RWPE2 (cell line): Measurements from ENCODE around the gene HNRNPA3.

Source experiments
- ATAC-seq: fragments of 200-7000 bp; cut with Tn5 transposase; 3 replicates; pipeline ENCODE4 v1.9.1; 2021; ENCODE audit warnings: low read depth
- DNase-seq: peaks from one replicate; pipeline ENCODE4 v3.0.0-alpha.2; 2020; ENCODE audit warnings: low spot score
- H3K27ac ChIP-seq: fragments of 450-650 bp; 2 replicates; pipeline ENCODE4 v1.5.1; 2017; ENCODE audit warnings: mild to moderate bottlenecking; ENCODE audit not compliant: poor library complexity, severe bottlenecking
- H3K27me3 ChIP-seq: fragments of 250-450 bp; sonication (Bioruptor Pico); 2 replicates; pipeline ENCODE4 v1.5.1; 2021; ENCODE audit warnings: mild to moderate bottlenecking, moderate library complexity; ENCODE audit not compliant: insufficient read depth, poor library complexity, severe bottlenecking
- H3K36me3 ChIP-seq: fragments of 250-450 bp; sonication (Bioruptor Pico); 2 replicates; pipeline ENCODE4 v1.5.1; 2020; ENCODE audit warnings: low read depth, mild to moderate bottlenecking, moderate library complexity
- H3K4me1 ChIP-seq: fragments of 250-450 bp; sonication (Bioruptor Pico); 2 replicates; pipeline ENCODE4 v1.5.1; 2021; ENCODE audit warnings: mild to moderate bottlenecking, moderate library complexity; ENCODE audit not compliant: insufficient read depth, poor library complexity, severe bottlenecking
- H3K4me3 ChIP-seq: fragments of 250-450 bp; sonication (Bioruptor Pico); 2 replicates; pipeline ENCODE4 v1.5.1; 2021; ENCODE audit warnings: mild to moderate bottlenecking, moderate library complexity; ENCODE audit not compliant: severe bottlenecking
- H3K9me3 ChIP-seq: fragments of 250-450 bp; sonication (Bioruptor Pico); 2 replicates; pipeline ENCODE4 v1.5.1; 2021; ENCODE audit warnings: mild to moderate bottlenecking, moderate library complexity; ENCODE audit not compliant: severe bottlenecking
- TF ChIP-seq, protein P1 (sequence below): fragments of 450-650 bp; IDR thresholded peaks from one replicate; pipeline ENCODE4 v1.5.1; 2017; ENCODE audit warnings: mild to moderate bottlenecking, moderate library complexity; ENCODE audit not compliant: poor library complexity, severe bottlenecking

Gene HNRNPA3

DNA sequence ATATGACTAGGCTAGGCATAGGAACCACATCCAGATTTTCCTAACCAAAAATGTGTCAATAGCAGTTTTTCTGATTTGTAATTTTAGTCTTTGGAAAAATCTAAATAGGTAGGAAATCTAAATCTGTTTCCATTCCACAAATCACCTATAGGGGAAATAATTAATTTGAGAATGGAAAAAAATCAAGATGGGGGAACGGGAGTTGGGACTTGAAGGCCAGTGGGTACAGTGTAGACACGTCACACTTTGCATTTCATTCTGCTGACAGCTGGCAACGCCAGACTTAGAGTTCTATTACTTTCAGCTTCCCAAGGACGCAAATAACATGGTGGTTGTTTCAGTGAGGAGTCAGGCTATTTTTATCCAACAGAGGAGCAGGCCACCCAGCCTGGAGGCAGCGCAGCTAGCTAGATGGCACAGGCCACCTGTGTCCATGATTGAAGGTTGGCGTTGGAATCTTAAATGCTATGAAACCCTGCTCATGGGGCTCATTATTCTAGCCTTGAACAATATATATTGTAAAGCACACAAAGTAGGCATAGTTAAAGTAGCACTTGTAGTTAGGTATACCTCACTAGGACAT, 23.4 kb downstream of the HNRNPA3 start:
- Histone ChIP-seq H3K36me3 (peaks cover 86% of the 10 kb centered on the region), H3K4me1 (peaks cover 22% of the 10 kb centered on the region)
- ATAC-seq: no peak

DNA sequence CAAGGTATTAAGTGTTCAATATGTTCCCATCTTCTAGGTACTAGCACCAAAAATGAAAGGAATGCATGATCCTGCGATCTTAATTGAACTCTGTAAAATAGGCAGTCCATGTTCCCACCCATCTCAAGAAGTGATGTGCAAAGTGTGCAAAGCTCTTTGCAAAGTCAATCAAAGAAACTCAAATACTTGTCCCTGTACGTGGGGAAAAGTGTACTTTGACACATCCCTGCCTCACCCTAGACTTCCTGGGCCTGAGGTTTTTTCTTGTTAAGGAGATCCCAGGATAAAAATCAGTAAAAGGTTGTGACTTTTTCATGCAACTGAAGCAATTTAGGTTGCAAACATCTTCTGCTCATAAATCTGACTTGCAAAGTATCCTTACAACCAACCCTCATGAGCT, 25.3 kb downstream of the HNRNPA3 start:
- H3K9me3 ChIP-seq: no peaks in the 10 kb centered on the region
- TF ChIP-seq, protein P1, sequence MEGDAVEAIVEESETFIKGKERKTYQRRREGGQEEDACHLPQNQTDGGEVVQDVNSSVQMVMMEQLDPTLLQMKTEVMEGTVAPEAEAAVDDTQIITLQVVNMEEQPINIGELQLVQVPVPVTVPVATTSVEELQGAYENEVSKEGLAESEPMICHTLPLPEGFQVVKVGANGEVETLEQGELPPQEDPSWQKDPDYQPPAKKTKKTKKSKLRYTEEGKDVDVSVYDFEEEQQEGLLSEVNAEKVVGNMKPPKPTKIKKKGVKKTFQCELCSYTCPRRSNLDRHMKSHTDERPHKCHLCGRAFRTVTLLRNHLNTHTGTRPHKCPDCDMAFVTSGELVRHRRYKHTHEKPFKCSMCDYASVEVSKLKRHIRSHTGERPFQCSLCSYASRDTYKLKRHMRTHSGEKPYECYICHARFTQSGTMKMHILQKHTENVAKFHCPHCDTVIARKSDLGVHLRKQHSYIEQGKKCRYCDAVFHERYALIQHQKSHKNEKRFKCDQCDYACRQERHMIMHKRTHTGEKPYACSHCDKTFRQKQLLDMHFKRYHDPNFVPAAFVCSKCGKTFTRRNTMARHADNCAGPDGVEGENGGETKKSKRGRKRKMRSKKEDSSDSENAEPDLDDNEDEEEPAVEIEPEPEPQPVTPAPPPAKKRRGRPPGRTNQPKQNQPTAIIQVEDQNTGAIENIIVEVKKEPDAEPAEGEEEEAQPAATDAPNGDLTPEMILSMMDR: no peak
- no peak overlapping the region for H3K4me3 ChIP-seq
- ATAC-seq (no peak), DNase-seq (no peak)
- peaks cover 42% of the 10 kb centered on the region for H3K4me1 ChIP-seq
- no peaks in the 10 kb centered on the region for H3K27me3 ChIP-seq
- H3K27ac ChIP-seq: no peak overlapping the region
- peaks cover 77% of the 10 kb centered on the region for H3K36me3 ChIP-seq

More for the DNA sequence above, 23.4 kb downstream of the HNRNPA3 start:
- Histone ChIP-seq H3K4me3 (no peak overlapping the region), H3K27ac (no peak overlapping the region), H3K9me3 (no peaks in the 10 kb centered on the region), H3K27me3 (no peaks in the 10 kb centered on the region)
- TF ChIP-seq, protein P1: no peak
- no peak for DNase-seq

GRCh38 chr2:177239053-177239452, 26.5 kb downstream of the HNRNPA3 start:
- Histone ChIP-seq H3K4me3 (no peak overlapping the region), H3K36me3 (peaks cover 69% of the 10 kb centered on the region), H3K27me3 (no peaks in the 10 kb centered on the region), H3K9me3 (no peaks in the 10 kb centered on the region), H3K27ac (peak overlapping the region; percentile 94), H3K4me1 (peaks cover 52% of the 10 kb centered on the region)
- DNase-seq (no peak), ATAC-seq (no peak)
- TF ChIP-seq, protein P1: no peak

DNA sequence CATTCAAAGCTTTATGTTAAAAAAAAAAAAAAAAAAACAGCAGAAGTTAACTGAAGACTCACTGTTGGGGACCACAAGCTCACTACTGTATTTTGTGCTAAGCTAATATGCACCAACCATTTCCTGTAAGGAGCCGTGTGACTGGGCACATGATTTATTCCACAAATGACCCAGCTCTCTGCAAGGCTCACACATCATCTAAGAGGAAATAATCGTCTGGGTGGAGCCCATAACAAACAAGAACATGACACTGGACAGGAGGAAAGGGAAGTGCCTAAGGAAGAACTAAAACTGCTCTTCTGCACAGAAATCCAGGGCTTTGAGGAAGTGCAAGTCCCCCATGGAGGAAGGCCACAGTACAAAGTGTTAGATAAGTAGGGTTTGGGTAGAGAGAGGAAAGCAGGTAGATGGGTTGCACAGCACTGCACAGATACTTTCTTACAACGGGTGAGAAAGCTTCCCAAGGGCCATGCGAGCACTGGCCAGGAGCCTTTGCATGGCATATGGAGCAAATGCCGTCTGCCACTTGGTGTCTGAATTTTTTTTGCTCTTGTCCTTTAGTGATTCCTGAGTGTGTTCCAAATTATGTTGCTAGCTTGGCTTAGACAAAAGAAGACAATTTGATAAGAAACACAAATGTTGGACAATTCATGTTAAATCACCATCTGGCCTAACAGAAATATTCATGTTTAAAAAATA, 27.5 kb downstream of the HNRNPA3 start:
- no peaks in the 10 kb centered on the region for H3K9me3 ChIP-seq
- DNase-seq: no peak
- peaks cover 59% of the 10 kb centered on the region for H3K36me3 ChIP-seq
- TF ChIP-seq, protein P1: no peak
- peaks cover 55% of the 10 kb centered on the region for H3K4me1 ChIP-seq
- no peaks in the 10 kb centered on the region for H3K27me3 ChIP-seq
- ATAC-seq: peak; percentile 28; the same call in 2 of the 3 replicates
- H3K4me3 ChIP-seq: no peak overlapping the region
- H3K27ac ChIP-seq: peak overlapping the region; percentile 94

GRCh38 chr2:177241711-177242120, 29.1 kb downstream of the HNRNPA3 start:
- H3K36me3 ChIP-seq: peaks cover 43% of the 10 kb centered on the region
- DNase-seq (no peak), ATAC-seq (peak; percentile 38; the same call in 2 of the 3 replicates)
- no peaks in the 10 kb centered on the region for H3K9me3 ChIP-seq
- TF ChIP-seq, protein P1: no peak
- H3K27ac ChIP-seq: peak overlapping the region; percentile 94
- H3K27me3 ChIP-seq: no peaks in the 10 kb centered on the region
- H3K4me1 ChIP-seq: peaks cover 68% of the 10 kb centered on the region
- H3K4me3 ChIP-seq: no peak overlapping the region
